T-helper 1 cell treated with Interleukin-12 subunit alpha and Interleukin-12 subunit beta and Interleukin-4 antibody, amounts not matched to agents 30 μg/mL and 1 μg/mL, for 36 hours (primary cell): Measurements from ENCODE around the gene PRRC2B.
"Not testable (repeated sequence)": the region's sequence is repeated elsewhere in the genome, so short reads cannot be mapped to it uniquely, and the experiment has no call there.

Experiments used
- H3K27ac Mint-ChIP-seq: one replicate; pipeline ENCODE4 v1.8.0; 2021; ENCODE audit warnings: mild to moderate bottlenecking, mixed read lengths
- H3K27me3 Mint-ChIP-seq: one replicate; pipeline ENCODE4 v1.8.0; 2021; ENCODE audit warnings: low read depth, mixed read lengths
- H3K36me3 Mint-ChIP-seq: one replicate; pipeline ENCODE4 v1.8.0; 2021; ENCODE audit warnings: low read depth, mixed read lengths
- H3K4me1 Mint-ChIP-seq: one replicate; pipeline ENCODE4 v1.8.0; 2021; ENCODE audit warnings: low read depth, mixed read lengths
- H3K4me3 Mint-ChIP-seq: one replicate; pipeline ENCODE4 v1.8.0; 2021; ENCODE audit warnings: mild to moderate bottlenecking, moderate library complexity, mixed read lengths
- H3K9me3 Mint-ChIP-seq: one replicate; pipeline ENCODE4 v1.8.0; 2021; ENCODE audit warnings: mixed read lengths

Gene PRRC2B

DNA sequence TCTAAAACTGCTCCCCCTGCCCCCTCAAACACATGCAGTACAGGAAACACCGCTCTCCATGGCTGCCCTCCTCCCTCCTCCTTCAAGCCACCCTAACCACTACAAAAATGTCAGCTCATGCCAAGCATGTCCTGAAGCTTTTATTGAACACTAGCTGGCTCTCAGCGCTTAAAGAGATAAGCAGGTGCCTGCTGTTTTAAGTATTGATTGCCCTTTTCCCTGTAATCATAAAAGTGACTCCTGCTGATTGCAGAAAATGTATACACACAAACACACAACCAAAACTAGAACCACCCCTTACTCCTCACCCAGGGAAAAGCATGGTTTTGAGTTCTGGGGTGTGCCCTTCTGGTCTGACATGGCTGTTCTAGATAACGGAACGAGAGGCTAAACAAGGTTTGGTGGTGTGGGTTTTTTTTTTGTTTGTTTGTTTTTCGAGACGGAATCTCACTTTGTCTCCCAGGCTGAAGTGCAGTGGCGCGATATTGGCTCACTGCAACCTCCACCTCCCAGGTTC is 140.9 kb downstream of the PRRC2B start:
- H3K36me3 Mint-ChIP-seq = no peaks in the 10 kb centered on the region
- H3K27me3 Mint-ChIP-seq = no peaks in the 10 kb centered on the region
- H3K4me1 Mint-ChIP-seq = peaks cover 11% of the 10 kb centered on the region
- H3K9me3 Mint-ChIP-seq = no peaks in the 10 kb centered on the region
- H3K4me3 Mint-ChIP-seq = no peak overlapping the region
- H3K27ac Mint-ChIP-seq = peak overlapping the region; percentile 39

DNA sequence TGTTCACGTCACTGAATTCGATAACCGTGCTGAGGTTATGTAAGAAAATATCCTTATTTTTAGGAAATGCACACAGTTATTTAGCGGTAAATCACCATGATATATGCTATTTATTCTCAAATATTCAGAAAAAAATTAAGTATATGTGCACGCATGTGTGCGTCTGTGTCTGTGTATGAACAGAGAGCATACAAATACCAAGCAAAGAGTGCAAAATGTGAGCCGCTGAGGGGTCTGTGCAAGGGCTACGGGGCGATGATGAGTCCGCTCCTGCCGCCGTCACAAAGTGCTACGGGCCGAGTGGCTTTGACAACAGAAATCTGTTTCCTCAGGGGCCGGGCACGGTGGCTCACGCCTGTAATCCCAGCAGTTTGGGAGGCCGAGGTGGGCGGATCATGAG is 144.1 kb downstream of the PRRC2B start:
- Mint-ChIP-seq H3K4me3 (no peak overlapping the region), H3K36me3 (no peaks in the 10 kb centered on the region), H3K27me3 (no peaks in the 10 kb centered on the region), H3K4me1 (peaks cover 9% of the 10 kb centered on the region), H3K27ac (no peak overlapping the region), H3K9me3 (peaks cover 5% of the 10 kb centered on the region)

DNA sequence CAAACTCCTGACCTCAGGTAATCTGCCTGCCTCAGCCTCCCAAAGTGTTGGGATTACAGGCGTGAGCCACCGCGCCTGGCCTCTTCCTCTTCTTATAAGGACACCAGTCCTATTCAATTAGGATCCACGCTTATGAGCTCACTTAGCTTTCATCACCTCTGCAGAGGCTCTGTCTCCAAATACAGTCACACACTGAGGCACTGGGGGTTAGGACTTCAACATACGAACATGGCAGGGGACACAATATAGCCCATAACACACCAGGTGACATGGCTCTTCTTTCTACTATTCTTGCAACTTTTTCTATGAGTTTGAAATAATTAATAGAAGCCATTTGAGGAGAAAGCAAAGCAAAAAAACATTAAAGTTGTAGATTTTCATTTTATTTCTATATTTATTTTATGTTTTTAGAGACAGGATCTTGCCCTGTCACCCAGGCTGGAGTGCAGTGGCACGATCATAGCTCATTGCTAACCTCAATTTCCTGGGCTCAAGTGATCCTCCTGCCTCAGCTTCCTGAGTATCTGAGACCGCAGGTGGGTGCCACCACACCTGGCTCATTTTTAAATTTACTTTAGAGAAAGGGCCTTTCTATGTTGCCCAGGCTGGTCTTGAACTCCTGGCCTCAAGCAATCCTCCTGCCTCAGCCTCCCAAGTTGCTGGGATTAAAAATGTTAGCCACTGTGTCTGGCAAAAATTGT is 145.5 kb downstream of the PRRC2B start:
- Mint-ChIP-seq H3K27me3 (peaks cover 11% of the 10 kb centered on the region), H3K9me3 (peaks cover 13% of the 10 kb centered on the region), H3K4me3 (no peak overlapping the region), H3K27ac (no peak overlapping the region), H3K36me3 (no peaks in the 10 kb centered on the region), H3K4me1 (peaks cover 8% of the 10 kb centered on the region)

DNA sequence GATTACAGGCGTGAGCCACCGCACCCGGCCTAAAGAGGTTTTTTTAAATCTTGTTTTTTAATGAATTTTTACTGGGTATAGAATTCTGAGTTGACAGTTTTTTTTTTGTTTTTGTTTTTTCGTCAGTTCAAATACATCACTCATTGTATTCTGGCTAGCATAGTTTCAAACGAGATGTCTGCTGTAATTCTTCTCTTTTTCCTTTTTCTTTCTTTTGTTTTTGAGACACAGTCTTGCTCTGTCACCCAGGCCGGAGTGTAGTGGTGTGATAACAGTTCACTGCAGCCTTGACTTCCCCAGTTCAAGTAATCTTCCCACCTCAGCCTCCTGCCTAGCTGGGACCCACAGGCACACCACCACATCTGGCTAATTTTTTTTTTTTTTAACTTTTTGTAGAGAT is 149.3 kb downstream of the PRRC2B start:
- H3K4me1 Mint-ChIP-seq = peaks cover 6% of the 10 kb centered on the region
- no peak overlapping the region for H3K4me3 Mint-ChIP-seq

DNA sequence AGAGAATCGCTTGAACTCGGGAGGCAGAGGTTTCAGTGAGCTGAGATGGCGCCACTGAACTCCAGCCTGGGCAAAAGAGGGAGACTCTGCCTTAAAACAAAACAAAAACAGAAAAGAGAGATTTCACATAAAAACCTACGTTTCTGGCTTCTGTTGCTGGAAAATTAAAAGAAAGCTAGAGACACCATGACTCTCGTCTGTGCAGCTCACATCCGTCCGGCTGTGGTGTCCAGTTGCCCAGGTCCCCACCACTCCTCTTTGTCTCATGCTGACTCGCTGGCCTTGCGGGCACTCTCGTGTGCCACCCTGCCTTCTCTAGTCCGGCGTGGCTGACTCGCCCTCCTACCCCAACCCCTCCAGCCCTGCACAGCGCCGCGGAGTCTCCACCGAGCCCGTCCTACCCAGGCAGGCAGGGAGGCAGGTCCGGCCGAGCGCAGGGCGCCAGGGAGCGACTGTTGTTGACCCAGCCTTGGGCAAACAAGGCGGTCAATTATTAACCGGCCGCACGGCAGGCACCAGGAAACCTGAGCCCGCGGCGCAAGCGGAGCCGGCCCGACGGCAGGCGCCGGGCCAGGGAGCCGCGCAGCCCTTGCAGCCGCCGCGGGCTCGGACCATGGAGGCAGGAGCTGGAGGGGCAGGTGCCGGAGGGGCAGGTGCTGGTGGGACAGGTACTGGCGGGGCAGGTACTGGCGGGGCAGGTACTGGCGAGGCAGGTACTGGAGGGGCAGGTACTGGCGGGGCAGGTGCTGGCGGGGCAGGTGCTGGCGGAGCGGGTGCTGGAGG is 151.3 kb downstream of the PRRC2B start, which contains the start of gene PRRT1B:
Gene PRRT1B (plus strand): TSS at position 521 of the 783 bp plus-strand sequence. CDS start 93 bp downstream, at position 614.
- Mint-ChIP-seq H3K27me3 (peaks cover 64% of the 10 kb centered on the region), H3K4me3 (peak within 1 kb of the TSS; percentile 16), H3K9me3 (peaks cover 13% of the 10 kb centered on the region), H3K27ac (no peak within 1 kb of the TSS), H3K36me3 (peaks cover 1% of the 10 kb centered on the region), H3K4me1 (peaks cover 4% of the 10 kb centered on the region)

More for the DNA sequence above, 149.3 kb downstream of the PRRC2B start:
- peaks cover 1% of the 10 kb centered on the region for H3K36me3 Mint-ChIP-seq
- peaks cover 13% of the 10 kb centered on the region for H3K9me3 Mint-ChIP-seq
- peaks cover 44% of the 10 kb centered on the region for H3K27me3 Mint-ChIP-seq
- H3K27ac Mint-ChIP-seq = no peak overlapping the region

DNA sequence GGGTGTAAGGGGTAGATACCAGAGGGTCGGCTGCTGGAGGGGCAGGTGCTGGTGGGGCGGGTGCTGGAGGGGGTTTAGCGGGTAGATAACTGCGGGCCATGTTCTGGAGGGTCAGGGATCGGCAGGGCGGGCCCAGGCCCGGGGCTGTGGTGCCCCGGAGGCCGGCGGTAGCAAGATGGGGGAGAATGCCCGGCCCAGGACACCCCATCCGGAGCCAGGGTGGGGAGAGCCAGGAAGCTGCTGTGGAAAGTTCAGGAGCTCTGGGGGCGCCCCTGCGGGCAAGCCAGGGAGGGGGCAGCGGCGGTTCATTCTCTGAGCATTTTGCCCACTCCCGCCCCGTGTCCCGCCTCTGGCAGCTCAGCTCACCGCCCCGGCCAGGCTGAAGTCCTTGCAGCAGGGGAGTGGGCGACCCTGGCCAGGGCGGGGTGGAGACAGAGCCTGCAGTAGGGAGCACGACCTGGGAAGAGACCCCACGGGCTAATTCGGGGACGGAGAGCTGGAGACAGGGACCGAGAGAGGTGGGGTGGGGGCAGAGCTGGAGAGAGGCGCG is 152.0 kb downstream of the PRRC2B start:
- peaks cover 13% of the 10 kb centered on the region for H3K9me3 Mint-ChIP-seq
- H3K36me3 Mint-ChIP-seq = peaks cover 1% of the 10 kb centered on the region
- peaks cover 69% of the 10 kb centered on the region for H3K27me3 Mint-ChIP-seq
- H3K4me3 Mint-ChIP-seq = peak overlapping the region; percentile 16
- H3K27ac Mint-ChIP-seq = no peak overlapping the region
- peaks cover 4% of the 10 kb centered on the region for H3K4me1 Mint-ChIP-seq

DNA sequence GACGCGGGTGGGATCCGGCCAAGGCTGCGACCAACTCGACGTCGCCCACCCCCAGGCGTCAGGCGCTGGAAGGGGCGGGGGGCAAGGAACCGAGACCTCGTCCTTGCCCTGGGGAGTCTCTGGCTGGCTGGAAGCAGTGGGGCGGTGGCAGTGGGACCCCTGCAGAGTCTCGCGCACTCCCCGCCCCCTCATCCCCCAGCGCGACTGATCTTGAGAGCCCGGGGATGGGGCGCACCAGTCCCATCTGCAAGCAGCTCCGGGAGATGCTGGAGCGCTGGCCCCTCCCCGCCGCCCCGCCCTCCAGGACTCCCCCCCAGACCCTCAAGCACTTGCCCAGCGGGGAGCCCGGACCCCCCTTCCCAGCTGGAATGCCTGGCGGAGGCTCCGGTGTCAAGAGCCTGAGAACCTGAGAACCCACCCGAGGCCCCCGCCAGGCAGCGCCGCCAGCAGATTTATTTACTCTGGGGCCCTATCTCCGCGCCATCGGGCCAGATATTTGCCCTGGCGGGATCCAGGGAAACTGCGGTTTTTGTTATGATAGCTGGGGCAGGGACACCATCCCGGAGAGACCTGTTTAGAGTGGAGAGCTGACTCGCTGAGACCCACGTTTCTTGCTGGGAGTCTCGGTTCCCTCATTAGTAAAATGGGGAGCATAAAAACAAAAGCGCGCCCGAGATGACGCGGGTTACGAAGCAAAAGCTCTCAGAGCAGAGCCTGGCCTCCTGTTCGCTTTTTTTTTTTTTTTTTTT is 152.6 kb downstream of the PRRC2B start:
- H3K4me1 Mint-ChIP-seq = peaks cover 4% of the 10 kb centered on the region
- H3K27ac Mint-ChIP-seq = no peak overlapping the region
- H3K36me3 Mint-ChIP-seq = peaks cover 1% of the 10 kb centered on the region
- peaks cover 74% of the 10 kb centered on the region for H3K27me3 Mint-ChIP-seq
- H3K4me3 Mint-ChIP-seq = peak overlapping the region; percentile 71
- peaks cover 13% of the 10 kb centered on the region for H3K9me3 Mint-ChIP-seq

DNA sequence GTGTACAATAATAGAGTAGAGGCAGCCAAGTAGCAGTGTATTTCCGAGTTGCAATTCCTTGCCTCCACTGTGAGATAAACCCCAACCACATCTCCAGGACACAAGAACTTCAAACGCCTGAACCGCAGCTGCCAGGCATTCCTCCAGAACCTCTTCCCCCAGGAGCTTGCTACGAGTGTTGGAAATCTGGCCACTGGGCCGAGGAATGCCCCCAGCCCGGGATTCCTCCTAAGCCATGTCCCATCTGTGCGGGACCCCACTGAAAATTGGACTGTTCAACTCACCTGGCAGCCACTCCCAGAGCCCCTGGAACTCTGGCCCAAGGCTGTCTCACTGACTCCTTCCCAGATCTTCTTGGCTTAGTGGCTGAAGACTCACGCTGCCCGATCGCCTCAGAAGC is 155.3 kb downstream of the PRRC2B start:
- H3K4me3 Mint-ChIP-seq, H3K27ac Mint-ChIP-seq, H3K36me3 Mint-ChIP-seq, H3K4me1 Mint-ChIP-seq, H3K9me3 Mint-ChIP-seq: not testable (repeated sequence)
- peaks cover 87% of the 10 kb centered on the region for H3K27me3 Mint-ChIP-seq
